Measurements from ENCODE around the gene PRUNE2. TPM values are rescaled to one million over a fixed set of nuclear protein-coding genes. Genes with fewer than 3 reads are reported as not detected.

The PRUNE2 gene
- polyA plus RNA-seq, 3 donors: 0.72 to 1.8 (median 1.5) TPM

DNA sequence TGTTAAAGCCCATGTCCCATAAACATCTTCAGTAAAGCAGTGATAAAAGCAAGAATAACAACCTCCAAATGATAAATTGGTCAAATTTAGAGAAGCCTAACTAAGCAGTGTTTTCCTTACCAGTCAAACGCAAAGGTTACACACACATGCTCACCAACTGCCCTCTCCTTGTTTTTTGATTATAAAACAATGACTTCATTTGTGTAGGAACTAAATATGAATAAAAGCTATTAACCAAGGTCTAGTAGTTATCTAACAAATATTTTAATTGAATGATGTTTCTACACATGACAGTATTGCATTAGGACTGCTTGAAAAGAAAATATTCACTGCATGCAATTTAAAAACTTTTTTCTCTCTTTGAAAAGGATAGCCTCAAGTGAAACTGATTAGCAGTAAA, 105.0 kb downstream of the PRUNE2 start:
- peaks cover 2 to 7% (median 3%) of the 10 kb centered on the region in 3 donors for H3K27me3 Mint-ChIP-seq (ENCODE audit: low read depth in 3 of 3)
- no peaks in the 10 kb centered on the region for H4K20me1 ChIP-seq (ENCODE audit: insufficient read depth, low read length)
- TF ChIP-seq, protein P1, sequence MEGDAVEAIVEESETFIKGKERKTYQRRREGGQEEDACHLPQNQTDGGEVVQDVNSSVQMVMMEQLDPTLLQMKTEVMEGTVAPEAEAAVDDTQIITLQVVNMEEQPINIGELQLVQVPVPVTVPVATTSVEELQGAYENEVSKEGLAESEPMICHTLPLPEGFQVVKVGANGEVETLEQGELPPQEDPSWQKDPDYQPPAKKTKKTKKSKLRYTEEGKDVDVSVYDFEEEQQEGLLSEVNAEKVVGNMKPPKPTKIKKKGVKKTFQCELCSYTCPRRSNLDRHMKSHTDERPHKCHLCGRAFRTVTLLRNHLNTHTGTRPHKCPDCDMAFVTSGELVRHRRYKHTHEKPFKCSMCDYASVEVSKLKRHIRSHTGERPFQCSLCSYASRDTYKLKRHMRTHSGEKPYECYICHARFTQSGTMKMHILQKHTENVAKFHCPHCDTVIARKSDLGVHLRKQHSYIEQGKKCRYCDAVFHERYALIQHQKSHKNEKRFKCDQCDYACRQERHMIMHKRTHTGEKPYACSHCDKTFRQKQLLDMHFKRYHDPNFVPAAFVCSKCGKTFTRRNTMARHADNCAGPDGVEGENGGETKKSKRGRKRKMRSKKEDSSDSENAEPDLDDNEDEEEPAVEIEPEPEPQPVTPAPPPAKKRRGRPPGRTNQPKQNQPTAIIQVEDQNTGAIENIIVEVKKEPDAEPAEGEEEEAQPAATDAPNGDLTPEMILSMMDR (IDR thresholded peaks at IDR 0.05): no peak
- peaks cover 0 to 1% (median 0%) of the 10 kb centered on the region in 7 donors for H3K9me3 Mint-ChIP-seq
- no peaks in the 10 kb centered on the region for H3K9me3 ChIP-seq (replicated peaks in 1 of 2; ENCODE audit: control insufficient read depth in 1 of 2, insufficient read depth in 1 of 2, low read length in 2 of 2)
- no peak overlapping the region for H3K27ac Mint-ChIP-seq
- H3K79me2 ChIP-seq (ENCODE audit: insufficient read depth, low read length): no peaks in the 10 kb centered on the region
- no peaks in the 10 kb centered on the region for H3K36me3 Mint-ChIP-seq
- H3K4me2 ChIP-seq (replicated peaks; ENCODE audit: extremely low read depth, low read length, poor library complexity, severe bottlenecking): no peak overlapping the region
- no peaks in the 10 kb centered on the region for H3K4me1 Mint-ChIP-seq
- no peak overlapping the region for H3K27ac ChIP-seq (ENCODE audit: low read depth in 1 of 2, low read length in 2 of 2)
- H3K36me3 ChIP-seq (replicated peaks in 1 of 2; ENCODE audit: control insufficient read depth in 1 of 2, insufficient read depth in 2 of 2, low read length in 2 of 2): no peaks in the 10 kb centered on the region
- WGBS (ENCODE audit: insufficient coverage): no CpG with 5 or more reads among the region's 1 CpG
- intact Hi-C loops (cut with micrococcal nuclease): no loop called here
- no peak overlapping the region for H3K4me3 ChIP-seq (replicated peaks in 1 of 3; ENCODE audit: low read depth in 2 of 3, low read length in 3 of 3)
- H3K4me3 Mint-ChIP-seq: no peak overlapping the region
- no peak overlapping the region for H3K9ac ChIP-seq (ENCODE audit: insufficient read depth, low read length, poor library complexity, severe bottlenecking)
- no peak overlapping the region for H2AFZ ChIP-seq (ENCODE audit: insufficient read depth, low read depth, low read length, poor library complexity, severe bottlenecking)
- no peaks in the 10 kb centered on the region for H3K4me1 ChIP-seq (ENCODE audit: control insufficient read depth in 1 of 2, insufficient read depth in 2 of 2, low read length in 2 of 2)
- no peak for DNase-seq
- no peaks in the 10 kb centered on the region for H3K27me3 ChIP-seq (ENCODE audit: control insufficient read depth in 2 of 2, insufficient read depth in 2 of 2, low read length in 2 of 2)

DNA sequence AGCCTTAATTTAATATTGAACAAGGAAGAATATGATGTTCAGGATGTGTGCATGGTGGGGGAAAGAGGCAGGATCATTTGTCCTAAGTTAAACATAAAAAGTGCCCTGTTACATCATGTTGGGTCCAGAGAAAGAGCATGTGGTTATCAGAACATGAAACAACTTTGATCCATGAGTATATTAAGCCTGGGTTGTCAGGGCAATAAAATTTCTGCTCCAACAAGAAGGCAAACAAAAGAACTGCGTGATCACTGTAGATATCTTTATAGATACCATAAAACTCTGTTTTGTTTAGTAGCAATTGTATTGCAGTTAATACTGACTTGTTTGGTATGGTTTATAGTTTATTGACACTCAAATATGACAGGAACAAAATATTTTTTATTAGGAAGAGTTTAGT, 106.4 kb downstream of the PRUNE2 start:
- no peak overlapping the region for H3K4me3 ChIP-seq (replicated peaks in 1 of 3; ENCODE audit: low read depth in 2 of 3, low read length in 3 of 3)
- no peak overlapping the region for H3K27ac ChIP-seq (ENCODE audit: low read depth in 1 of 2, low read length in 2 of 2)
- TF ChIP-seq, protein P1 (IDR thresholded peaks at IDR 0.05): no peak
- H3K36me3 Mint-ChIP-seq: no peaks in the 10 kb centered on the region
- H3K4me2 ChIP-seq (replicated peaks; ENCODE audit: extremely low read depth, low read length, poor library complexity, severe bottlenecking): no peak overlapping the region
- no peaks in the 10 kb centered on the region for H3K4me1 ChIP-seq (ENCODE audit: control insufficient read depth in 1 of 2, insufficient read depth in 2 of 2, low read length in 2 of 2)
- peaks cover 2 to 9% (median 5%) of the 10 kb centered on the region in 3 donors for H3K27me3 Mint-ChIP-seq (ENCODE audit: low read depth in 3 of 3)
- H3K9me3 ChIP-seq (replicated peaks in 1 of 2; ENCODE audit: control insufficient read depth in 1 of 2, insufficient read depth in 1 of 2, low read length in 2 of 2): no peaks in the 10 kb centered on the region
- no peaks in the 10 kb centered on the region for H3K27me3 ChIP-seq (ENCODE audit: control insufficient read depth in 2 of 2, insufficient read depth in 2 of 2, low read length in 2 of 2)
- H3K36me3 ChIP-seq (replicated peaks in 1 of 2; ENCODE audit: control insufficient read depth in 1 of 2, insufficient read depth in 2 of 2, low read length in 2 of 2): no peaks in the 10 kb centered on the region
- no peaks in the 10 kb centered on the region for H3K4me1 Mint-ChIP-seq
- WGBS (ENCODE audit: insufficient coverage): no CpG with 5 or more reads among the region's 1 CpG
- no peak overlapping the region for H3K27ac Mint-ChIP-seq
- no peak for DNase-seq
- no peak overlapping the region for H2AFZ ChIP-seq (ENCODE audit: insufficient read depth, low read depth, low read length, poor library complexity, severe bottlenecking)
- H3K9me3 Mint-ChIP-seq: peaks cover 0 to 1% (median 0%) of the 10 kb centered on the region in 7 donors
- intact Hi-C loops (cut with micrococcal nuclease): no loop called here
- no peak overlapping the region for H3K9ac ChIP-seq (ENCODE audit: insufficient read depth, low read length, poor library complexity, severe bottlenecking)
- H3K79me2 ChIP-seq (ENCODE audit: insufficient read depth, low read length): no peaks in the 10 kb centered on the region
- no peak overlapping the region for H3K4me3 Mint-ChIP-seq
- no peaks in the 10 kb centered on the region for H4K20me1 ChIP-seq (ENCODE audit: insufficient read depth, low read length)

Data from CD14-positive monocyte (primary cell).